HTERT RPE-1 (cell line): ENCODE results near the gene IL17RA.

ENCODE experiments used
- in situ Hi-C: fragments of 300-500 bp; cut with MboI; formaldehyde crosslinking; loops from 4 replicates; pipeline ENCODE4 v1.14.3; 2020; ENCODE audit warnings: low sequenced_read_pairs

IL17RA gene

GRCh38 chr22:17105143-17106129, 20.6 kb downstream of the IL17RA start:
- in situ Hi-C loops: no loop called here

GRCh38 chr22:17106161-17106784, 21.5 kb downstream of the IL17RA start:
- in situ Hi-C loops: no loop called here

DNA sequence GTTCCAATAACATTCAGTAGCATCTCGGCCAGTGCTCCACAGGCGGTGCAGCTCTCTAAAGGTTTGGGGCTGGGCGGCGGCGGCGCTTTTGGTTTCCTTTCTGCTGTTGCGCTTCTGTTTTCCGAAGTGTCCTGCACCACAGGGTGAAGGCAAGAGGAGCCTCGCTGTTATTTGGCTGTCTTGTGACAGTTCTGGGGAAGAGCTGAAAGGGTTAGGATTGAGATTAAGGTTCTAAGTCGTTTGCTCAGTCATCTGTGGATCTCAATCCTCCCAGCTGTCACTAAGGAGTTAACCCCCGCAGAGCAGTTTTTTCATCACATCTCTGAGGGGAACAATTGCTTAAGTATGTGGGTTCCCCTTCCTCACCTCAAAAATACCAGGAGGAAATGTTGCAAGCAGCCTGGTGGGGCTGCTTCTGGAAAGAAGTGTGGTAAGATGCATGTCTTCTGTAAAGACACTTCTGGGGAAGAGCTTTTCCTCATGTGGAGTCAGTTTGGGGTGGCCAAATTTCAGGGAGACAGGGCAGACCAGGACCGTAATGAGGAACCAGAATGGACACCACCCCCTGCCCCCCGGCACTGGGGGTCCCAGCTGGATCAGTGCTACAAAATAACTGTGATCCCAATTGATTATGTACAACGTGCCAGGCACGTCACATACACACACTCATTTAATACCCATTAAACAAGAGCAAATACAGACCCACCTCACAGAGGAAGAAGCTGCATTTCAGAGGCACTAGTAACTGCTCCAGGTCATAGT, 22.2 kb downstream of the IL17RA start:
- in situ Hi-C loops: no loop called here

DNA sequence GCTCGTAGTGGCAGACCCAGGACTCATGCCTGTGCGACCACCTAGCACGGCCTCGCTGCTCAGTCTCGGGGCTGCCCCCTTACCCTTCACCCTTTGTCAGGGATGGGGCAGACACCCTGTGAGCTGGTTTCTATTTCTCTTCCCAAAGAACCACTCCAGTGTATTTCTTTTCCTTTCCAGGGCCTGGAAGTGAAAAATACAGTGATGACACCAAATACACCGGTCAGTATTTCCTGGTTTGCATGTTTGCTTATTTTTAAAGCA, 22.7 kb downstream of the IL17RA start:
- in situ Hi-C loops: no loop called here

GRCh38 chr22:17108256-17109112, 23.7 kb downstream of the IL17RA start:
- in situ Hi-C loops: no loop called here

- in situ Hi-C loops: no loop called here
Measured at GRCh38 chr22:17109113-17109865, 24.5 kb downstream of the IL17RA start.

GRCh38 chr22:17109976-17110375, 25.2 kb downstream of the IL17RA start:
- in situ Hi-C loops: no loop called here

DNA sequence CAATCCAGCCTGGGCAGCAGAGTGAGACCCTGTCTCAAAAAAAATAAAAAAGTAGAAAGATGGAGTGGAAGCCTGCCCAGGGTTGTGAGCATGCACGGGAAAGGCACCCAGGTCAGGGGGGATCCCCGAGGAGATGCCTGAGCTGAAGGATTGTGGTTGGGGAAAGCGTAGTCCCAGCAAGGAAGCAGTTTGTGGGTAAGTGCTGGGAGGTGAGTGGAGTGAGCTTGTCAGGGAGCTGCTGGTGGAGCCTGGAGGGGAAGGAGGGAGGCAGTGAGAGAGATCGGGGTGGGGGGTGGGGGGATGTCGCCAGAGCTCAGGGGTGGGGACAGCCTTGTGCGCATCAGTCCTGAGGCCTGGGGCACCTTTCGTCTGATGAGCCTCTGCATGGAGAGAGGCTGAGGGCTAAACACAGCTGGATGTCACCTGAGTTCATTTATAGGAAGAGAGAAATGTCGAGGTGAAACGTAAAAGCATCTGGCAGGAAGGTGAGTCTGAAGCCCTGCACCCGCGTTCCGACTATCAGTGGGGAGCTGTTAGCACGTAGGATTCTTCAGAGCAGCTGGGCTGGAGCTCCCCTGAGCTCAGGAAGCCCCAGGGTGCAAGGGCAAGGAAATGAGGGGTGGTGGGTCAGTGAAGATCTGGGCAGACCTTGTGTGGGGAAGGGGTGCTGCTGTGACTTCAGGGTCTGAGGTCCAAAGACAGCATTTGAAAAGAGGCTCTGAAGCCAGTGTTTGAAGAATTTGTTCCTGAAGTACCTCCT, 26.2 kb downstream of the IL17RA start:
- in situ Hi-C loops: no loop called here

DNA sequence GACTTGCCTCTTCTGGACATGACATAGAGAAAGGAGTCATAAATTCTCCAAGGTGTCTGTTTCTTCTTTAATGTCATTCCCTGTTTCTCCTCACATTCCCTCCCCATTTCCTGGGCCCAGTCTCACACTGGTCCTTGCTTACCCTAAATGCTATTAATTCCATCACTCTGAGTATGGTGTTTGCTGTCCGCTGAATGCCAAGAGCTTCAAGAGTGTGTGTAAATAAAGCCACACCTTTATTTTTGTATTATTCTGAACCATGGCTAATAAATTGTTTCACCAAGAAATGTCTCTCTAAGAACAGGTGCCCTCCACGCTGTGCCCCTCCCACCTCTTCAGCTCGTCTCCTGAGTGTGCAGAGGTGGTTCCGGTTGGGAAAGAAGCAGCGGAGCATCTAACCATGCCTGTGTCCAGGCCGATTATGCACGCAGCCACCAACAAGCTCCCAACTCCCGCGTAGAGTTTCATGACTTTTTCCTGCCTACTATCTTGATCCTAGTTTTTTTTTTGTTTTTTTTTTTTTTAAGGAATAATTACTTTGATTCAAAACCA, 27.8 kb downstream of the IL17RA start:
- in situ Hi-C loops: no loop called here

- in situ Hi-C loops: no loop called here
Measured at GRCh38 chr22:17113600-17113999, 28.8 kb downstream of the IL17RA start.

DNA sequence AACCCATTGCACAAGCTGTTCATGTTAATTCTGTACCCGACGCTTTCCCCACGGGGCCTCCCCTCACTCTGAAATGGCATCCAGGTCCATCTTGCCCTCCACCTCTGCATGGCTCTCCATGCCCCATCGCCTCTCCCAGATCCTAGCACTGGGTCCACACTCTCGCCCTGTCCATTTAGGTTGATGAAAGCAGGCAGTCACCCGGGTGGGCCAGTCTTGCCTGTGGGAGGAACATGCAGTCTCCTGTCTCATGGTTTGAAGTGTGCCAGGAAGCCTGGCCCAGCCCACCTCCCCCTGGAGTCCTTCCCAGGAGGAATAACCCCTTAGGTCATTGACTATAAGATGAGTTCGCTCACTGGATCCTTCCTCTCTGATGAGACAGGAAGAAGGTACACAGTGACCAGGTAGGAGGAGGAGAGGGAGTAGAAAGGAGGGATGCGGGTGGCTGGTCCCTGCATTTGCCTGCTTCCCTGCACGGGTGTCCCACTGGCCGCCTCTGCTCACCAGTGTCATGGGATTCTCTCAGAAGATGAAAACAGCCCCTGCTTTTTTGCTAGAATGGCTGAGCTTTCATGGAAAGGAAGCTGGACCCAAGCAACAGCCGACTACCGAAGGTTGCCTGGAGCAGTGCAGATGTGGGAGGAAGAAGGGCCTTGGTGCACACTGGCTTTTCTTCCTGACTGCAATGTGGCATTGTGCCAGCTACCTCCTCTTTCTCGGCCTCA, 29.5 kb downstream of the IL17RA start:
- in situ Hi-C loops: no loop called here

- in situ Hi-C loops: no loop called here
Measured at GRCh38 chr22:17114898-17115235, 30.1 kb downstream of the IL17RA start.

GRCh38 chr22:17115236-17115635, 30.4 kb downstream of the IL17RA start:
- in situ Hi-C loops: no loop called here

DNA sequence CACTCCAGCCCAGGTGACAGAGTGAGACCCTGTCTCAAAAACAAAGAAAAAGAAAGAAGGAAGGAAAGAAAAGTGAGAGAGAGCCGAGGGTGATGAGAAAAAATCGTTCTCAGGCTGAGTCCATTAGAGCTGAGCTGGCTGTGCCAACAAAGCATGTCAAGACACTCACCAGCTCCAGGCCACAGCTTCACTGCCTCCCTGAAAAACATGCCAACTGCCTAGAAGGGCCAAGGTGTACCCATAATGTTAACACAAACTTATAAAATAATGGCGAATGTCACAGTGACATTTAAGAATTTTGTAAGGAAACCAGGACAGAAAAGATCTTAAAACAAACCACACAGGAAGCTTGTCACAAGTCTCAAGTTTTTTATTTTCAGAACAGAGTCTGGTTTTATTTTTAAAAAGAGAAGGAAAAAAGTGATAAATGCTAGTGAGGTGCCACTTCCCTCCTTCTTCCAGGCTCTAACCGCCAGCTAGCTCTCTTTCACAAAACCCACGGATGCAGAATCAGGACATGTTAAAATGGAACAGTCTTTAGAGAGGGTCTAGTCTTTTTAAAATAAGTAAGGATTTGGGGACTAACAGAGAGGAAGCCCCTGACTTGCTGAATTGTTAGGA, 31.3 kb downstream of the IL17RA start:
- in situ Hi-C loops: no loop called here

GRCh38 chr22:17116572-17117330, 32.0 kb downstream of the IL17RA start:
- in situ Hi-C loops: no loop called here

GRCh38 chr22:17117400-17117799, 32.6 kb downstream of the IL17RA start:
- in situ Hi-C loops: no loop called here

DNA sequence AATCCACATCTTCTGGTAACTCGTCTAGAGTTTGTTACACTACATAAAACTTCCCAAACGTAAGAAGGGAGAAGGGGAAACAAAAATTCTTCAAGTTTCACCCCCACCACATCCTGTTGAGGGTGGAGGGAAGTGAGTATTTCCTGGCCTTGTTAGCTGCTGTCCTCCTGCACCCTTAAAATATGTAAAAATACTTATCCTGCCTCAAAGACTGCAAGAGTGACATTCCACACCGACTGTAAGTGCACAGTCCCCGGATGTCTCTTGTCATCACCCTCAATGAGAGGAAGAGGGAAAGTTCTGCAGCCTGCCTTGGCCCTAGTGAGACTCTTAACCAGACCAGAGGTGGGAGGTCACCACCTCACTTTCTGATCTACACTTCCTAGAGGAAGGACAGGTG, 33.1 kb downstream of the IL17RA start:
- in situ Hi-C loops: no loop called here
